HG03565 (cell line): ENCODE results near the gene CFAP43.

Experiments used
- ATAC-seq: cut with Tn5 transposase; IDR thresholded peaks from one replicate; pipeline ENCODE4 v1.9.1; 2021; ENCODE audit warnings: mild to moderate bottlenecking, moderate library complexity; ENCODE audit not compliant: unreplicated experiment

The CFAP43 gene

GRCh38 chr10:104101902-104102301 is 130.3 kb downstream of the CFAP43 start:
- ATAC-seq: no peak

GRCh38 chr10:104100795-104101194 is 131.4 kb downstream of the CFAP43 start:
- no peak for ATAC-seq

GRCh38 chr10:104099941-104100340 is 132.2 kb downstream of the CFAP43 start:
- no peak for ATAC-seq

GRCh38 chr10:104099269-104099668 is 132.9 kb downstream of the CFAP43 start:
- no peak for ATAC-seq

GRCh38 chr10:104098358-104098925 is 133.7 kb downstream of the CFAP43 start:
- ATAC-seq: no peak

GRCh38 chr10:104096692-104097091 is 135.5 kb downstream of the CFAP43 start:
- no peak for ATAC-seq

GRCh38 chr10:104092749-104093148 is 139.4 kb downstream of the CFAP43 start:
- ATAC-seq: no peak

- no peak for ATAC-seq
These were observed 141.6 kb downstream of the CFAP43 start for GRCh38 chr10:104090611-104091010.

- ATAC-seq: no peak
These were observed 142.5 kb downstream of the CFAP43 start for GRCh38 chr10:104089621-104090020.

- no peak for ATAC-seq
These were observed 143.9 kb downstream of the CFAP43 start for GRCh38 chr10:104088239-104088638.

GRCh38 chr10:104085801-104086400 is 146.3 kb downstream of the CFAP43 start, which contains the start of gene COL17A1:
Gene COL17A1 (minus strand): TSS chr10:104085880. CDS start chr10:104080673, 5,207 bp downstream.
- ATAC-seq: no peak

- no peak for ATAC-seq
These were observed 147.6 kb downstream of the CFAP43 start for GRCh38 chr10:104084482-104085142.

- no peak for ATAC-seq
These were observed 150.2 kb downstream of the CFAP43 start for GRCh38 chr10:104081998-104082397.

- no peak for ATAC-seq
These were observed 151.4 kb downstream of the CFAP43 start for GRCh38 chr10:104080762-104081161.
